Body of pancreas (tissue), 4 donors: Measurements from ENCODE around the gene ATP6V1A.

Source experiments
- POLR2A ChIP-seq, 3 donors: fragments of 450-650 bp; IDR thresholded peaks; one replicate each; pipeline ENCODE4 v1.6.1; 2016; ENCODE audit warnings: antibody characterized with exemption in 3 of 3, mild to moderate bottlenecking in 2 of 3
- TF ChIP-seq, protein P1 (sequence below), 7 experiments: fragments of 450-650 bp in 4 of 7; fragments of 200-600 bp in 3 of 7; sonication (generic) in 3 of 7; IDR thresholded peaks; one replicate each; pipeline ENCODE4 v1.5.1; 2016 to 2019; ENCODE audit warnings: antibody characterized with exemption in 7 of 7

DNA sequence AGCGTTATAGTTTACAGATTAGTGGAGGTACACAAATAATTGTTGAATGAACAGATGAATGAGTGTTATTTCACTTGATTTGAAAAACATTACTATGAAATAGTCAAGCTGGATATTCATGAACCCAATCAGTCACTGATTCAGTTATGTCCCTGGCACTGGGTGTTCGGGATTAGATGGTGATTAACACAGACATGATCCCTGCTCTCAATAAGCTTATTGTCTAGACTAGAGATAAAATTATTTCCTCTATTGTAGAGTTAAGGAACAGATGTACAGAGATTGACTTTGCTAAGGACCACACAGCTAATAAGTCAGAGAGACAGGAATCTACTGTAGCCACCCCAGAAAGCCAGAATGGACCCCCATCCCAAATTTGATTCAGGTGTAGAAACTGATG lies 92.7 kb downstream of the ATP6V1A start:
- TF ChIP-seq, protein P1, sequence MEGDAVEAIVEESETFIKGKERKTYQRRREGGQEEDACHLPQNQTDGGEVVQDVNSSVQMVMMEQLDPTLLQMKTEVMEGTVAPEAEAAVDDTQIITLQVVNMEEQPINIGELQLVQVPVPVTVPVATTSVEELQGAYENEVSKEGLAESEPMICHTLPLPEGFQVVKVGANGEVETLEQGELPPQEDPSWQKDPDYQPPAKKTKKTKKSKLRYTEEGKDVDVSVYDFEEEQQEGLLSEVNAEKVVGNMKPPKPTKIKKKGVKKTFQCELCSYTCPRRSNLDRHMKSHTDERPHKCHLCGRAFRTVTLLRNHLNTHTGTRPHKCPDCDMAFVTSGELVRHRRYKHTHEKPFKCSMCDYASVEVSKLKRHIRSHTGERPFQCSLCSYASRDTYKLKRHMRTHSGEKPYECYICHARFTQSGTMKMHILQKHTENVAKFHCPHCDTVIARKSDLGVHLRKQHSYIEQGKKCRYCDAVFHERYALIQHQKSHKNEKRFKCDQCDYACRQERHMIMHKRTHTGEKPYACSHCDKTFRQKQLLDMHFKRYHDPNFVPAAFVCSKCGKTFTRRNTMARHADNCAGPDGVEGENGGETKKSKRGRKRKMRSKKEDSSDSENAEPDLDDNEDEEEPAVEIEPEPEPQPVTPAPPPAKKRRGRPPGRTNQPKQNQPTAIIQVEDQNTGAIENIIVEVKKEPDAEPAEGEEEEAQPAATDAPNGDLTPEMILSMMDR (IDR thresholded peaks at IDR 0.05), result no peak
- TF ChIP-seq POLR2A (IDR thresholded peaks at IDR 0.05), result no peak
